GM18526 (cell line): Measurements from ENCODE around the gene TREML4.

ENCODE experiments used
- POLR2A ChIP-seq: IDR thresholded peaks from 3 replicates; pipeline ENCODE4 v1.6.1; 2011; ENCODE audit not compliant: insufficient read length; ENCODE audit errors: extremely low read depth

TREML4 gene

GRCh38 chr6:41199552-41200246, 28.4 kb upstream of the TREML4 start:
- TF ChIP-seq POLR2A: no peak

- no peak for TF ChIP-seq POLR2A
Measured at GRCh38 chr6:41200296-41200900, 27.8 kb upstream of the TREML4 start.

GRCh38 chr6:41200901-41201763, 27.0 kb upstream of the TREML4 start, which contains the start of gene TREML2:
Gene TREML2, minus strand, starts transcription at chr6:41201149. Its CDS starts 141 bp downstream, at chr6:41201008.
- peak; percentile 42 for TF ChIP-seq POLR2A

GRCh38 chr6:41201764-41202173, 26.4 kb upstream of the TREML4 start:
- no peak for TF ChIP-seq POLR2A

- no peak for TF ChIP-seq POLR2A
Measured at GRCh38 chr6:41204156-41204555, 24.0 kb upstream of the TREML4 start.

DNA sequence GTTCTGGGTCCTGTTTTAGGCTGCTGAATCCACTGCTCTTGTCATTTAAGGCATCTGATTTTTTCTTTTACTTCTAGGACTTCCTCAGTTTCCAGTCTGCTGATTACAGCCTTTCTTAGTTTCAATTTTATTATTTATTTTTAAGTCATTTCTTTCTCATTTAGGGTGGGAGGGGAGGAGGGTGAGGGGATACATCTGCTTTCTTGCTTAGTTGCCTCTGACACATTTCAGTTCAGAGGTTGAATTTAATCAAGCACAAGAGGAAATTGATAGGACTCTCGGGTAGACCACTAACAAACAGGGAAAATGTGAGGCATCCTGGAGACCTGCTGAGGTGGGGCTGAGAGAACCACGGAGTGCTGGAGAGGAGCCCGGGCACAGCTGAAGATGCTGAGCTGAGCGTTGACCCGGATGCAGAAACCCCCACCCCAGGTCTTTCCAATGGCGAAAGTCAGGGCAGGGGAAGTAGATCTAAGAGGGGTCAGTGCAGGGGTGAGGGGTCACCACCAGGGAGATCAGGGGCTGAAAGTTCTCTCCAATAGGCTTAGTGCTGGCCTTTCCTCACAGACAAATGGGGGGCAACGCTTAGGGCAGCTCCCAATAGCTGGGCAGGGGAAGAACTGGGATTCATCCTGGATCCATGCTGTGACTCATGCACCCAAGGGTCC, 19.6 kb upstream of the TREML4 start:
- TF ChIP-seq POLR2A: no peak

- no peak for TF ChIP-seq POLR2A
Measured at GRCh38 chr6:41209547-41210320, 18.4 kb upstream of the TREML4 start.

DNA sequence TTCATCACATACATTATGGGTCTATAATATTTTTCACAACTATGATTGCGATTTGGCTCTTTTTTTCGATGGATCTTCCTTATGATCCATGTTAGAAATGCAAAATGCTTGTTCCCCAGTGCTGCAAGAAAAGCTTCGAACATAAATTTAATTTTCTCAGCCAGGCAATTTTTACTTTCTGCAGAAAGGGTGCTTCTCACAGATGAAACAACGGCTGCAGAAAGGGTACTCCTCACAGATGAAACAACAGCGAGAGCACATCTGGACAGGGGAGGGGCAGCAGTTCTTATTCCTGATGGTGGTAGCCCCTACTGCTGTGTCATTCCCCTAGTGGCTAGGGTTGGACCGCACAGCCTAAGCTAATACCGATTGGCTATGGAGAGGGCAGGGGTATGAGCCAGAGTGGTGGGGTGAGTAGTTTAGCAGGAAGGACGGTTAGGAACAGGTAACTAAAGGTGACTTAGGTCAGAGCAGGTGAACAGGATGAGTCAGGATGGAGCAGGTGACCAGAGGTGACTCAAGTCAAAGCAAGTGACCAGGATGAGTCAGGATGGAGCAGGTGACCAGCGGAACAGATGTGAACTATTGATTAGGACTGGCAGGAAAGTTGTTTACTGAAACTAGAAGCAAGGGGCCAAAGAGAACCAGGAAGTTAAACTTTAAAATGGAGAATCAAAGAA, 13.4 kb upstream of the TREML4 start:
- no peak for TF ChIP-seq POLR2A

- no peak for TF ChIP-seq POLR2A
Measured at GRCh38 chr6:41215777-41216176, 12.4 kb upstream of the TREML4 start.

DNA sequence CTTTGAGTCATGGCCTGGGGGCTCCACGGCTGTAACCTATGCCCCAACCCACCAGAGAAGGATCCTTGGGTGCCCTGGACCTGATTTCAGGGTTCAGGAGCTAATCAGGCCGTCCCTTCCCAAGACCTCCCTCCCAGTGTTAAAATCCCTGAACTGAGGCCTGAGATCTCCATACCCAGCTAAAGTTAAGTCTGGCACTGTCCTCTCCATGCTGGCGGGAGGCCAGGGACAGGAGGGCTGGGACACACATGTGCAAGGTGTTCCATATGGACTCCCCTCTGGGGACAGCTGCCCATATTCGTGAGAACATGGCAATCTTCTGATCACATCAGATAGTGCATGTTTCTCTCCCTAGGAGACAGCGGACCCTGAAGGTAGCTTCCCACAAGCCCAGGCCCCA, 11.5 kb upstream of the TREML4 start:
- no peak for TF ChIP-seq POLR2A

GRCh38 chr6:41222045-41222444, 6.1 kb upstream of the TREML4 start:
- TF ChIP-seq POLR2A: no peak

- no peak for TF ChIP-seq POLR2A
Measured at GRCh38 chr6:41222513-41222912, 5.6 kb upstream of the TREML4 start.

GRCh38 chr6:41224800-41225199, 3.3 kb upstream of the TREML4 start:
- no peak for TF ChIP-seq POLR2A

DNA sequence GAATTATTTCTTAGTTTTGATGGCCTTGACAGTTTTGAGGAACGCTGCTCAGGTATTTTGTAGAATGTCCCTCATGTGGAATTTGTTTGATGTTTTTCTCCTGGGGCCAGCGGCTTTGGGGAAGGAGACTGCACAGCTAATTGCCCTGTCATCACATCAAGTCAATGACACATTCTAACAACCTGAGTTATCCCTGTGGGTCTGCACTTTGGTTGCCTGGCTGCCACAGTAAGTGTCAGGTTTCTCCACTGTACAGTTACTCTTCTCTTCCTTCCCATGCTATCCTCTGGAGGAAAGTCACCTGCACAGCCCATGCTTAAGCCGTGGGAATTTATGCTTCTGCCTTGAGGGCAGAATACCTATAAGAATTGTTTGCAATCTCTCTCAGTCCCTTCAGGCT, 1.4 kb upstream of the TREML4 start:
- TF ChIP-seq POLR2A: no peak
